GM12878 (cell line): Measurements from ENCODE around the gene TMCO6. TPM values are rescaled to one million over a fixed set of nuclear protein-coding genes. Genes with fewer than 3 reads are reported as not detected.
A peak's percentile ranks its signal among the peaks of the same experiment; 100 is the strongest.

Source experiments
- ATF2 ChIP-seq: IDR thresholded peaks from 2 replicates; pipeline ENCODE4 v1.6.1; 2012; ENCODE audit warnings: low read length, inconsistent platforms
- CEBPB ChIP-seq, 2 experiments: fragments of 150-350 bp in 1 of 2; IDR thresholded peaks; 2 replicates each; pipeline ENCODE4 v1.6.1; 2012 to 2014; ENCODE audit warnings: low read depth in 2 of 2, low read length in 2 of 2, borderline replicate concordance in 1 of 2, inconsistent platforms in 1 of 2
- CHD1 ChIP-seq: IDR thresholded peaks from 2 replicates; pipeline ENCODE4 v1.6.1; 2012; ENCODE audit warnings: low read depth, low read length, improper control_type of control experiment
- ETV6 ChIP-seq, 2 experiments: fragments of 450-650 bp in 1 of 2; IDR thresholded peaks in 1 of 2; conservative IDR thresholded peaks in 1 of 2; 2 replicates each; pipeline ENCODE4 v1.6.1; 2014; ENCODE audit warnings: antibody characterized with exemption in 1 of 2, borderline replicate concordance in 1 of 2, low read depth in 1 of 2, mild to moderate bottlenecking in 1 of 2, moderate library complexity in 1 of 2
- FOS ChIP-seq: IDR thresholded peaks from 3 replicates; pipeline ENCODE4 v1.6.1; 2011; ENCODE audit warnings: borderline replicate concordance; ENCODE audit not compliant: insufficient read length; ENCODE audit errors: extremely low read depth
- MXI1 ChIP-seq: fragments of 150-350 bp; IDR thresholded peaks from 2 replicates; pipeline ENCODE4 v1.6.1; 2011; ENCODE audit warnings: low read depth, mild to moderate bottlenecking, inconsistent platforms, low read length, improper control_type of control experiment
- MYB ChIP-seq: fragments of 150-350 bp; IDR thresholded peaks from 2 replicates; pipeline ENCODE4 v1.6.1; 2014; ENCODE audit warnings: mild to moderate bottlenecking, low read depth, low read length, borderline replicate concordance
- MYC ChIP-seq: IDR thresholded peaks from 2 replicates; pipeline ENCODE4 v1.6.1; 2011; ENCODE audit warnings: mild to moderate bottlenecking, low read length, moderate library complexity, inconsistent platforms; ENCODE audit not compliant: insufficient read depth, insufficient replicate concordance, insufficient read length, severe bottlenecking
- NFXL1 ChIP-seq: fragments of 450-650 bp; IDR thresholded peaks from 2 replicates; pipeline ENCODE4 v1.6.1; 2017; ENCODE audit warnings: antibody characterized with exemption, mild to moderate bottlenecking, borderline replicate concordance
- NR2C2 ChIP-seq: IDR thresholded peaks from 2 replicates; pipeline ENCODE4 v1.6.1; 2011; ENCODE audit warnings: borderline replicate concordance, low read depth; ENCODE audit not compliant: control insufficient read depth, insufficient read length
- NRF1 ChIP-seq: conservative IDR thresholded peaks from 2 replicates; pipeline ENCODE4 v1.6.1; 2011; ENCODE audit warnings: mild to moderate bottlenecking, low read depth, low read length, improper control_type of control experiment
- PAX5 ChIP-seq: IDR thresholded peaks from 2 replicates; pipeline ENCODE4 v1.6.1; 2011; ENCODE audit warnings: low read depth, low read length, borderline replicate concordance
- RAD21 ChIP-seq: IDR thresholded peaks from 2 replicates; pipeline ENCODE4 v1.6.1; 2011; ENCODE audit warnings: mild to moderate bottlenecking, low read depth, low read length, moderate library complexity; ENCODE audit not compliant: insufficient read depth
- SIX5 ChIP-seq: IDR thresholded peaks from 2 replicates; pipeline ENCODE4 v1.6.1; 2011; ENCODE audit warnings: mild to moderate bottlenecking, low read depth, low read length, moderate library complexity; ENCODE audit not compliant: severe bottlenecking
- SMAD1 ChIP-seq: fragments of 450-650 bp; IDR thresholded peaks from 2 replicates; pipeline ENCODE4 v1.6.1; 2018; ENCODE audit warnings: mild to moderate bottlenecking, low read depth; ENCODE audit not compliant: partially characterized antibody
- SP1 ChIP-seq: IDR thresholded peaks from one replicate; pipeline ENCODE4 v1.6.1; 2011; ENCODE audit warnings: low read depth, low read length
- SPI1 ChIP-seq: IDR thresholded peaks from 2 replicates; pipeline ENCODE4 v1.6.1; 2011; ENCODE audit warnings: low read depth, mild to moderate bottlenecking, low read length, moderate library complexity, borderline replicate concordance; ENCODE audit not compliant: insufficient read depth
- SREBF1 ChIP-seq: IDR thresholded peaks from 2 replicates; pipeline ENCODE4 v1.6.1; 2012; ENCODE audit warnings: mild to moderate bottlenecking, low read length
- SUPT20H ChIP-seq: IDR thresholded peaks from 2 replicates; pipeline ENCODE4 v1.6.1; 2011; ENCODE audit warnings: low read depth, mild to moderate bottlenecking, low read length, moderate library complexity, borderline replicate concordance; ENCODE audit not compliant: control insufficient read depth
- SUZ12 ChIP-seq: fragments of 200-600 bp; sonication (generic); IDR thresholded peaks from one replicate; pipeline ENCODE4 v1.6.1; 2018; ENCODE audit warnings: antibody characterized with exemption, mild to moderate bottlenecking; ENCODE audit not compliant: unreplicated experiment
- TCF7 ChIP-seq: IDR thresholded peaks from 2 replicates; pipeline ENCODE4 v1.6.1; 2014; ENCODE audit warnings: antibody characterized with exemption, borderline replicate concordance
- ZNF274 ChIP-seq: IDR thresholded peaks from one replicate; pipeline ENCODE4 v1.8.0; 2011; ENCODE audit not compliant: insufficient read length, insufficient read depth
- polyA plus RNA-seq, 11 experiments: library from polyadenylated mRNA; depleted of rRNA in 4 of 11; unstranded in 6 of 11; stranded (reverse) in 5 of 11; fragments of >200 nt; fragmentation: Nextera tagmentation in 4 of 11; fragmentation: Illumina TruSeq in 1 of 11; extraction: Ambion mirVana in 4 of 11; extraction: Trizol in 1 of 11; gene quantifications; 1 replicate in 1 of 11; 2 replicates in 10 of 11; pipeline versions ENCODE4 v1.2.1 to v1.2.3, GENCODE V29; 2011 to 2016; ENCODE audit warnings: inconsistent platforms in 2 of 11, missing spikeins in 2 of 11, low read depth in 1 of 11
- total RNA-seq, 4 experiments: library from RNA; depleted of rRNA in 3 of 4; stranded (reverse); fragments of >200 nt in 3 of 4; fragmentation: Illumina TruSeq in 1 of 4; extraction: Trizol in 1 of 4; gene quantifications; 2 replicates each; pipeline versions ENCODE4 v1.2.1 to v1.2.3, GENCODE V29; 2013 to 2021
- TF ChIP-seq, protein P1 (sequence below): fragments of 450-650 bp; IDR thresholded peaks from 2 replicates; pipeline ENCODE4 v1.6.1; 2017; ENCODE audit warnings: borderline replicate concordance
- TF ChIP-seq, protein P2 (sequence below): fragments of 450-650 bp; IDR thresholded peaks from 2 replicates; pipeline ENCODE4 v1.6.1; 2014; ENCODE audit warnings: mild to moderate bottlenecking

Gene TMCO6
- total and polyA plus RNA-seq, 10 of the 15 experiments (the other 5 are each of a cell fraction or from before 2014, with no cell fraction given) = 4.1 to 21.6 (median 11.7) TPM

- TF ChIP-seq MXI1 (peak; percentile 70; the same call in 1 of the 2 replicates), RAD21 (no peak), SUPT20H (no peak), ATF2 (no peak), ZNF274 (no peak), MYC (peak; percentile 73), SUZ12 (no peak), SIX5 (peak; percentile 49), NFXL1 (no peak), SPI1 (peak; percentile 14; the same call in 1 of the 2 replicates), SP1 (peak; percentile 5), ETV6 (conservative IDR thresholded peaks at IDR 0.05 in 1 of 2, IDR thresholded peaks at IDR 0.05 in 1 of 2; ENCODE audit: borderline replicate concordance in 1 of 2, low read depth in 1 of 2) (peak in 1 of 2 experiments; percentile 79; a peak in 1 of 4 replicates), NRF1 (no peak), CEBPB (IDR thresholded peaks at IDR 0.05; ENCODE audit: borderline replicate concordance in 1 of 2, low read depth in 2 of 2, low read length in 2 of 2) (no peak), CHD1 (no peak), NR2C2 (no peak), FOS (no peak), TCF7 (no peak), SMAD1 (no peak), MYB (no peak), SREBF1 (no peak), PAX5 (no peak)
- TF ChIP-seq, protein P1, sequence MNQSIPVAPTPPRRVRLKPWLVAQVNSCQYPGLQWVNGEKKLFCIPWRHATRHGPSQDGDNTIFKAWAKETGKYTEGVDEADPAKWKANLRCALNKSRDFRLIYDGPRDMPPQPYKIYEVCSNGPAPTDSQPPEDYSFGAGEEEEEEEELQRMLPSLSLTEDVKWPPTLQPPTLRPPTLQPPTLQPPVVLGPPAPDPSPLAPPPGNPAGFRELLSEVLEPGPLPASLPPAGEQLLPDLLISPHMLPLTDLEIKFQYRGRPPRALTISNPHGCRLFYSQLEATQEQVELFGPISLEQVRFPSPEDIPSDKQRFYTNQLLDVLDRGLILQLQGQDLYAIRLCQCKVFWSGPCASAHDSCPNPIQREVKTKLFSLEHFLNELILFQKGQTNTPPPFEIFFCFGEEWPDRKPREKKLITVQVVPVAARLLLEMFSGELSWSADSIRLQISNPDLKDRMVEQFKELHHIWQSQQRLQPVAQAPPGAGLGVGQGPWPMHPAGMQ = no peak
- TF ChIP-seq, protein P2, sequence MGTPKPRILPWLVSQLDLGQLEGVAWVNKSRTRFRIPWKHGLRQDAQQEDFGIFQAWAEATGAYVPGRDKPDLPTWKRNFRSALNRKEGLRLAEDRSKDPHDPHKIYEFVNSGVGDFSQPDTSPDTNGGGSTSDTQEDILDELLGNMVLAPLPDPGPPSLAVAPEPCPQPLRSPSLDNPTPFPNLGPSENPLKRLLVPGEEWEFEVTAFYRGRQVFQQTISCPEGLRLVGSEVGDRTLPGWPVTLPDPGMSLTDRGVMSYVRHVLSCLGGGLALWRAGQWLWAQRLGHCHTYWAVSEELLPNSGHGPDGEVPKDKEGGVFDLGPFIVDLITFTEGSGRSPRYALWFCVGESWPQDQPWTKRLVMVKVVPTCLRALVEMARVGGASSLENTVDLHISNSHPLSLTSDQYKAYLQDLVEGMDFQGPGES = no peak
Observed at GRCh38 chr5:140690941-140691924, 52.0 kb downstream of the TMCO6 start, which contains the start of the genes HARS1 and HARS2 (continued).
